ENCODE data around the gene BEAN1.
A peak's percentile ranks its signal among the peaks of the same experiment; 100 is the strongest.

Gene BEAN1

GRCh38 chr16:66478733-66479511 is 51.8 kb downstream of the BEAN1 start (continued):
- TF ChIP-seq, protein P1, sequence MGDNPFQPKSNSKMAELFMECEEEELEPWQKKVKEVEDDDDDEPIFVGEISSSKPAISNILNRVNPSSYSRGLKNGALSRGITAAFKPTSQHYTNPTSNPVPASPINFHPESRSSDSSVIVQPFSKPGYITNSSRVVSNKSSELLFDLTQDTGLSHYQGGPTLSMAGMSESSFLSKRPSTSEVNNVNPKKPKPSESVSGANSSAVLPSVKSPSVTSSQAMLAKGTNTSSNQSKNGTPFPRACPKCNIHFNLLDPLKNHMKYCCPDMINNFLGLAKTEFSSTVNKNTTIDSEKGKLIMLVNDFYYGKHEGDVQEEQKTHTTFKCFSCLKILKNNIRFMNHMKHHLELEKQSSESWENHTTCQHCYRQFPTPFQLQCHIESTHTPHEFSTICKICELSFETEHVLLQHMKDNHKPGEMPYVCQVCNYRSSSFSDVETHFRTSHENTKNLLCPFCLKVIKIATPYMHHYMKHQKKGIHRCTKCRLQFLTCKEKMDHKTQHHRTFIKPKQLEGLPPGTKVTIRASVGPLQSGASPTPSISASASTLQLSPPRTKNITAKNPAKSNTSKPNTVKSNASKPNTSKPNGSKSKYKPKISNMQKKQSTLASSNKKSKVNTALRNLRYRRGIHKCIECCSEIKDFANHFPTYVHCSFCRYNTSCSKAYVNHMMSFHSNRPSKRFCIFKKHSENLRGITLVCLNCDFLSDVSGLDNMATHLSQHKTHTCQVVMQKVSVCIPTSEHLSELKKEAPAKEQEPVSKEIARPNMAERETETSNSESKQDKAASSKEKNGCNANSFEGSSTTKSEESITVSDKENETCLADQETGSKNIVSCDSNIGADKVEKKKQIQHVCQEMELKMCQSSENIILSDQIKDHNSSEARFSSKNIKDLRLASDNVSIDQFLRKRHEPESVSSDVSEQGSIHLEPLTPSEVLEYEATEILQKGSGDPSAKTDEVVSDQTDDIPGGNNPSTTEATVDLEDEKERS (tag by site-specific recombination; IDR thresholded peaks at IDR 0.05), result no peak
- TF ChIP-seq, protein P2, sequence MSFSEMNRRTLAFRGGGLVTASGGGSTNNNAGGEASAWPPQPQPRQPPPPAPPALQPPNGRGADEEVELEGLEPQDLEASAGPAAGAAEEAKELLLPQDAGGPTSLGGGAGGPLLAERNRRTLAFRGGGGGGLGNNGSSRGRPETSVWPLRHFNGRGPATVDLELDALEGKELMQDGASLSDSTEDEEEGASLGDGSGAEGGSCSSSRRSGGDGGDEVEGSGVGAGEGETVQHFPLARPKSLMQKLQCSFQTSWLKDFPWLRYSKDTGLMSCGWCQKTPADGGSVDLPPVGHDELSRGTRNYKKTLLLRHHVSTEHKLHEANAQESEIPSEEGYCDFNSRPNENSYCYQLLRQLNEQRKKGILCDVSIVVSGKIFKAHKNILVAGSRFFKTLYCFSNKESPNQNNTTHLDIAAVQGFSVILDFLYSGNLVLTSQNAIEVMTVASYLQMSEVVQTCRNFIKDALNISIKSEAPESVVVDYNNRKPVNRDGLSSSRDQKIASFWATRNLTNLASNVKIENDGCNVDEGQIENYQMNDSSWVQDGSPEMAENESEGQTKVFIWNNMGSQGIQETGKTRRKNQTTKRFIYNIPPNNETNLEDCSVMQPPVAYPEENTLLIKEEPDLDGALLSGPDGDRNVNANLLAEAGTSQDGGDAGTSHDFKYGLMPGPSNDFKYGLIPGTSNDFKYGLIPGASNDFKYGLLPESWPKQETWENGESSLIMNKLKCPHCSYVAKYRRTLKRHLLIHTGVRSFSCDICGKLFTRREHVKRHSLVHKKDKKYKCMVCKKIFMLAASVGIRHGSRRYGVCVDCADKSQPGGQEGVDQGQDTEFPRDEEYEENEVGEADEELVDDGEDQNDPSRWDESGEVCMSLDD (tag by site-specific recombination; IDR thresholded peaks at IDR 0.05), result no peak
- peak; percentile 50; the same call in 1 of the 2 replicates for TF ChIP-seq KLF1 (tag by site-specific recombination; IDR thresholded peaks at IDR 0.05)
- no peak for TF ChIP-seq ZBTB7A (tag by site-specific recombination; IDR thresholded peaks at IDR 0.05; ENCODE audit: low read depth)
- TF ChIP-seq ZNF140 (tag by site-specific recombination; IDR thresholded peaks at IDR 0.05), result no peak
- TF ChIP-seq ZNF664 (tag by site-specific recombination; IDR thresholded peaks at IDR 0.05), result no peak
- no peak for TF ChIP-seq BCL11B (tag by site-specific recombination; IDR thresholded peaks at IDR 0.05; ENCODE audit: low read depth)
- TF ChIP-seq ZNF391 (tag by site-specific recombination; IDR thresholded peaks at IDR 0.05; ENCODE audit: borderline replicate concordance, low read depth), result no peak
- TF ChIP-seq ZFP3 (tag by site-specific recombination; IDR thresholded peaks at IDR 0.05; ENCODE audit: low read depth), result no peak
- TF ChIP-seq PRDM2 (tag by site-specific recombination; IDR thresholded peaks at IDR 0.05; ENCODE audit: borderline replicate concordance), result no peak
- no peak for TF ChIP-seq ZNF660 (tag by site-specific recombination; IDR thresholded peaks at IDR 0.05)
- TF ChIP-seq ZNF521 (tag by site-specific recombination; IDR thresholded peaks at IDR 0.05), result no peak
- no peak for TF ChIP-seq ZNF596 (tag by site-specific recombination; IDR thresholded peaks at IDR 0.05)
- TF ChIP-seq KLF8 (tag by site-specific recombination; IDR thresholded peaks at IDR 0.05), result no peak
- no peak for TF ChIP-seq ZSCAN16 (tag by site-specific recombination; IDR thresholded peaks at IDR 0.05)
- TF ChIP-seq, protein P3, sequence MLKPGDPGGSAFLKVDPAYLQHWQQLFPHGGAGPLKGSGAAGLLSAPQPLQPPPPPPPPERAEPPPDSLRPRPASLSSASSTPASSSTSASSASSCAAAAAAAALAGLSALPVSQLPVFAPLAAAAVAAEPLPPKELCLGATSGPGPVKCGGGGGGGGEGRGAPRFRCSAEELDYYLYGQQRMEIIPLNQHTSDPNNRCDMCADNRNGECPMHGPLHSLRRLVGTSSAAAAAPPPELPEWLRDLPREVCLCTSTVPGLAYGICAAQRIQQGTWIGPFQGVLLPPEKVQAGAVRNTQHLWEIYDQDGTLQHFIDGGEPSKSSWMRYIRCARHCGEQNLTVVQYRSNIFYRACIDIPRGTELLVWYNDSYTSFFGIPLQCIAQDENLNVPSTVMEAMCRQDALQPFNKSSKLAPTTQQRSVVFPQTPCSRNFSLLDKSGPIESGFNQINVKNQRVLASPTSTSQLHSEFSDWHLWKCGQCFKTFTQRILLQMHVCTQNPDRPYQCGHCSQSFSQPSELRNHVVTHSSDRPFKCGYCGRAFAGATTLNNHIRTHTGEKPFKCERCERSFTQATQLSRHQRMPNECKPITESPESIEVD (tag by site-specific recombination; IDR thresholded peaks at IDR 0.05), result no peak
- no peak for TF ChIP-seq ZNF677 (tag by site-specific recombination; IDR thresholded peaks at IDR 0.05)
- TF ChIP-seq ZIC2 (tag by site-specific recombination; IDR thresholded peaks at IDR 0.05), result no peak

Data from HEK293 (cell line).